ENCODE results near the gene NWD2. TPM values are rescaled to one million over a fixed set of nuclear protein-coding genes. Genes with fewer than 3 reads are reported as not detected.

NWD2 gene
- total RNA-seq, 1 experiment from 2014 or later: not detected

GRCh38 chr4:37219242-37219641 lies 25.3 kb upstream of the NWD2 start:
- H3K9me3 ChIP-seq (ENCODE audit: control insufficient read depth, low read depth, low read length): no peaks in the 10 kb centered on the region
- no peak overlapping the region for H4K8ac ChIP-seq (replicated peaks; ENCODE audit: insufficient read length, low read depth, low read length)
- no peaks in the 10 kb centered on the region for H3K27me3 ChIP-seq (ENCODE audit: insufficient read depth, low read length)
- H4K5ac ChIP-seq (ENCODE audit: insufficient read length, low read depth, low read length): no peak overlapping the region
- H4K91ac ChIP-seq (ENCODE audit: insufficient read length, low read depth, low read length): no peak overlapping the region
- no peaks in the 10 kb centered on the region for H3K79me1 ChIP-seq (ENCODE audit: insufficient read depth, low read depth, low read length, poor library complexity, severe bottlenecking)
- H4K20me1 ChIP-seq (ENCODE audit: control insufficient read depth, insufficient read depth, insufficient read length): no peaks in the 10 kb centered on the region
- H3K36me3 Mint-ChIP-seq (ENCODE audit: insufficient read depth in 1 of 3, low read depth in 3 of 3): no peaks in the 10 kb centered on the region
- H3K27ac Mint-ChIP-seq: no peak overlapping the region
- no peak overlapping the region for H2BK120ac ChIP-seq (ENCODE audit: low read depth, low read length, poor library complexity, severe bottlenecking)
- H3K56ac ChIP-seq (ENCODE audit: insufficient read length, low read depth, low read length): no peak overlapping the region
- H3K9ac ChIP-seq (ENCODE audit: extremely low read depth, insufficient read length, low read length): no peak overlapping the region
- no peaks in the 10 kb centered on the region for H3K23me2 ChIP-seq (ENCODE audit: insufficient read length, low read depth, low read length, poor library complexity, severe bottlenecking)
- H3K4me1 Mint-ChIP-seq: no peaks in the 10 kb centered on the region
- TF ChIP-seq CTCF (conservative IDR thresholded peaks at IDR 0.05): no peak; the same call in 2 of the 3 replicates
- H2BK12ac ChIP-seq (ENCODE audit: insufficient read length, low read depth, low read length): no peak overlapping the region
- no peak overlapping the region for H2BK5ac ChIP-seq (ENCODE audit: insufficient read length, low read length)
- H3K4me3 Mint-ChIP-seq: no peak overlapping the region
- no peak for DNase-seq
- no peak overlapping the region for H3T11ph ChIP-seq (ENCODE audit: low read length)
- no peak overlapping the region for H3K27ac ChIP-seq (ENCODE audit: insufficient read length, low read depth, low read length)
- no peak overlapping the region for H2BK15ac ChIP-seq (ENCODE audit: low read depth, low read length)
- H3K79me2 ChIP-seq (ENCODE audit: insufficient read depth, low read length): no peaks in the 10 kb centered on the region
- no peaks in the 10 kb centered on the region for H3K9me3 Mint-ChIP-seq
- H2AK5ac ChIP-seq (ENCODE audit: insufficient read length, low read length): no peak overlapping the region
- no peak overlapping the region for H3K4ac ChIP-seq (ENCODE audit: low read depth, low read length)
- no peak overlapping the region for H3K18ac ChIP-seq (ENCODE audit: insufficient read length, low read depth, low read length)
- H3K23ac ChIP-seq (ENCODE audit: insufficient read length, low read depth, low read length): no peak overlapping the region
- WGBS (ENCODE audit: extremely low coverage, insufficient read length, low lambda C conversion rate): no CpG with 5 or more reads among the region's 3 CpGs
- H2AFZ ChIP-seq (ENCODE audit: low read length): no peak overlapping the region
- no peak overlapping the region for H3K4me2 ChIP-seq (ENCODE audit: insufficient read depth, insufficient read length, low read length)
- no peaks in the 10 kb centered on the region for H3K4me1 ChIP-seq (ENCODE audit: insufficient read depth, low read length)
- H2BK20ac ChIP-seq (ENCODE audit: low read depth, low read length, poor library complexity, severe bottlenecking): no peak overlapping the region
- no peak overlapping the region for H3K14ac ChIP-seq (ENCODE audit: insufficient read depth, low read length)
- H3K27me3 Mint-ChIP-seq (ENCODE audit: low read depth): peaks cover 3% of the 10 kb centered on the region

Data from H9 (cell line).